Measurements from ENCODE around the gene NBAS. TPM values are rescaled to one million over a fixed set of nuclear protein-coding genes. Genes with fewer than 3 reads are reported as not detected.

Gene NBAS
- total RNA-seq, 3 donors from 2014 or later (not counting 1 experiment from before 2014, with no cell fraction given): 27.8 to 34.7 (median 29.2) TPM

DNA sequence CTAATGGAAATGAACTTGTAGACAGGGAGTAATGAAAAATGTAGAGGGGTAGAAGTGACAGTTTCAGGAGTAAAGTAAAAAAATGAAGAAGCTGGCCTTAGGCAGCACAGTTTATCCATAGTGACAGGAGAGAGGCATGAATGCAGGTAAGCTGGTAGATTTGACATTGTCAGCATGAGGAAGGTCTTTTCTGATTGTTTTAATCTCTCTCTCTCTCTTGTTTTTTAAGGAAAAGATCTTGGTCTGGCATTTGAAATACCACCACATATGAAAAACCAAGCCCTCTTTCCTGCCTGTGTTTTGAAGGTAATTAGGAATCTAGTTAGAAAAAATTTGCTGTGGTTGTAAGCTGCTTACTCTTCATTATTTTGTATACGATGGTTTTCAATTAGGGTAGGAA lies 44.6 kb upstream of the NBAS start:
- Histone ChIP-seq H3K27ac (ENCODE audit: low read length) (no peak overlapping the region), H3K4me1 (ENCODE audit: control insufficient read depth, insufficient read depth, low read length) (no peaks in the 10 kb centered on the region), H3K4me3 (ENCODE audit: low read length) (no peak overlapping the region), H3K36me3 (ENCODE audit: control insufficient read depth, insufficient read depth, low read length) (peaks cover 95% of the 10 kb centered on the region), H3K9me3 (ENCODE audit: control insufficient read depth, insufficient read depth, low read length) (no peaks in the 10 kb centered on the region), H3K27me3 (ENCODE audit: control insufficient read depth, insufficient read depth, low read length) (no peaks in the 10 kb centered on the region)
- intact Hi-C loops (cut with micrococcal nuclease): no loop called here
- Mint-ChIP-seq H3K27ac (no peak overlapping the region), H3K9me3 (no peaks in the 10 kb centered on the region), H3K4me1 (peaks cover 0 to 4% of the 10 kb centered on the region in 2 donors), H3K27me3 (ENCODE audit: low read depth in 2 of 2) (no peaks in the 10 kb centered on the region), H3K4me3 (no peak overlapping the region), H3K36me3 (peaks cover 29% of the 10 kb centered on the region)
- DNase-seq: no peak
- no peak for ATAC-seq
- WGBS (ENCODE audit: insufficient coverage): 100% methylated on average over 1 of the region's 1 CpG
- TF ChIP-seq, protein P1, sequence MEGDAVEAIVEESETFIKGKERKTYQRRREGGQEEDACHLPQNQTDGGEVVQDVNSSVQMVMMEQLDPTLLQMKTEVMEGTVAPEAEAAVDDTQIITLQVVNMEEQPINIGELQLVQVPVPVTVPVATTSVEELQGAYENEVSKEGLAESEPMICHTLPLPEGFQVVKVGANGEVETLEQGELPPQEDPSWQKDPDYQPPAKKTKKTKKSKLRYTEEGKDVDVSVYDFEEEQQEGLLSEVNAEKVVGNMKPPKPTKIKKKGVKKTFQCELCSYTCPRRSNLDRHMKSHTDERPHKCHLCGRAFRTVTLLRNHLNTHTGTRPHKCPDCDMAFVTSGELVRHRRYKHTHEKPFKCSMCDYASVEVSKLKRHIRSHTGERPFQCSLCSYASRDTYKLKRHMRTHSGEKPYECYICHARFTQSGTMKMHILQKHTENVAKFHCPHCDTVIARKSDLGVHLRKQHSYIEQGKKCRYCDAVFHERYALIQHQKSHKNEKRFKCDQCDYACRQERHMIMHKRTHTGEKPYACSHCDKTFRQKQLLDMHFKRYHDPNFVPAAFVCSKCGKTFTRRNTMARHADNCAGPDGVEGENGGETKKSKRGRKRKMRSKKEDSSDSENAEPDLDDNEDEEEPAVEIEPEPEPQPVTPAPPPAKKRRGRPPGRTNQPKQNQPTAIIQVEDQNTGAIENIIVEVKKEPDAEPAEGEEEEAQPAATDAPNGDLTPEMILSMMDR (IDR thresholded peaks at IDR 0.05): no peak

DNA sequence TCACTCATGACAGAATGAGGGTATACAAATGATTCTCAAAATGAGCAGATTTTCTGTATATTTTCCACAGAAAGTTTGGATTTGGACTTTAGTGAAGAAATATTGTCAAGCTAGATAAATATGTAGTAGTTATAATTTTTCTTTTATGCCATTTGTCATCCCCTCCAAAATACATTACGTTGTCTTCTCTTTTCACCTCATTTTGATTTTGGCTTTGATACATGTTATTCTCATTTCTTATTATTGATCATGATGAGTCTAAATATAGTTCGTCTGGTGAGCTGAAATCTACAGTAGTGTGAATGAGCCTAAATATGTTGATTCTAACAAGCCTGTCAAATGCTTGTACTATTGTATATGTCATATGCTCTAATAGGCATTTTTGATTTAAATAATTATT lies 42.8 kb upstream of the NBAS start:
- Mint-ChIP-seq H3K27ac (no peak overlapping the region), H3K27me3 (ENCODE audit: low read depth in 2 of 2) (no peaks in the 10 kb centered on the region), H3K9me3 (no peaks in the 10 kb centered on the region), H3K4me1 (no peaks in the 10 kb centered on the region), H3K4me3 (no peak overlapping the region), H3K36me3 (peaks cover 31% of the 10 kb centered on the region)
- H3K36me3 ChIP-seq (ENCODE audit: control insufficient read depth, insufficient read depth, low read length): peaks cover 91% of the 10 kb centered on the region
- intact Hi-C loops (cut with micrococcal nuclease): no loop called here
- TF ChIP-seq, protein P1 (IDR thresholded peaks at IDR 0.05): no peak
- H3K4me1 ChIP-seq (ENCODE audit: control insufficient read depth, insufficient read depth, low read length): no peaks in the 10 kb centered on the region
- DNase-seq (no peak), ATAC-seq (no peak)
- no peak overlapping the region for H3K27ac ChIP-seq (ENCODE audit: low read length)
- no CpG with 5 or more reads among the region's 2 CpGs for WGBS (ENCODE audit: insufficient coverage)
- H3K27me3 ChIP-seq (ENCODE audit: control insufficient read depth, insufficient read depth, low read length): no peaks in the 10 kb centered on the region
- no peaks in the 10 kb centered on the region for H3K9me3 ChIP-seq (ENCODE audit: control insufficient read depth, insufficient read depth, low read length)
- no peak overlapping the region for H3K4me3 ChIP-seq (ENCODE audit: low read length)

DNA sequence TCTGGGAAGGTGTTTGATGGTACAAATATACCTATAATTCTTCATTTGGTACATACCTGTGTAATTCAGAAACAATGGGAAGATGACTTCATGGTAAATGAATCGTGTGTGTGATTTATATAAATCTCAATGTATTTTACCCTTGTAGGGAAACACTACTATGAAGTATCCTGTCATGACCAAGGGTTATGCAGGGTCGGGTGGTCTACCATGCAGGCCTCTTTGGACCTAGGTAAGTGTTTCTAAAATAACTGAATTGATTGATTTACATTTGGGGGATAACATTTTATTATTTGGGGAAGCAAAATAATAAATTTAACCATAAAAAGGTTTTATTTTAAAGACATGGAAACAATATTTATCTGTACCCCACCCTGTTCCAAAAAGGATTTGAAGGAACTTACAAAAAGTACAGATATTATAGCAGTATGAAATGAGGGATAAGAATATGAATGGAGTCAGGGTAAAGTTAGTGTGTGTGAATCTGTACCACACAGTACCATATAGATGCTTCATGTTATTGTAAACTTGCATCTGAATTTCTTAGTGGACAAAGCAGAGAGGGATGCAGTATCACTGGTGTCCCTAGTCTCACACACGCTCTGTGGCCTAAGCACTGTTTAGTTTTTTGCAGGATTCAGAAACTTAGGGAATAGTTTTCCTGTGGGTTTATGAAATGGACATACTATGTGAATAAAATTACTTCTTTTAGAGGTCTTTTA lies 42.1 kb upstream of the NBAS start:
- Mint-ChIP-seq H3K27me3 (ENCODE audit: low read depth in 2 of 2) (no peaks in the 10 kb centered on the region), H3K36me3 (peaks cover 39% of the 10 kb centered on the region), H3K27ac (no peak overlapping the region), H3K4me1 (no peaks in the 10 kb centered on the region), H3K9me3 (no peaks in the 10 kb centered on the region), H3K4me3 (no peak overlapping the region)
- Histone ChIP-seq H3K36me3 (ENCODE audit: control insufficient read depth, insufficient read depth, low read length) (peaks cover 87% of the 10 kb centered on the region), H3K9me3 (ENCODE audit: control insufficient read depth, insufficient read depth, low read length) (no peaks in the 10 kb centered on the region), H3K27ac (ENCODE audit: low read length) (no peak overlapping the region), H3K27me3 (ENCODE audit: control insufficient read depth, insufficient read depth, low read length) (no peaks in the 10 kb centered on the region), H3K4me3 (ENCODE audit: low read length) (no peak overlapping the region), H3K4me1 (ENCODE audit: control insufficient read depth, insufficient read depth, low read length) (no peaks in the 10 kb centered on the region)
- 100% methylated on average over 2 of the region's 3 CpGs for WGBS (ENCODE audit: insufficient coverage)
- intact Hi-C loops (cut with micrococcal nuclease): no loop called here
- DNase-seq: no peak
- TF ChIP-seq, protein P1 (IDR thresholded peaks at IDR 0.05): no peak
- ATAC-seq: no peak

DNA sequence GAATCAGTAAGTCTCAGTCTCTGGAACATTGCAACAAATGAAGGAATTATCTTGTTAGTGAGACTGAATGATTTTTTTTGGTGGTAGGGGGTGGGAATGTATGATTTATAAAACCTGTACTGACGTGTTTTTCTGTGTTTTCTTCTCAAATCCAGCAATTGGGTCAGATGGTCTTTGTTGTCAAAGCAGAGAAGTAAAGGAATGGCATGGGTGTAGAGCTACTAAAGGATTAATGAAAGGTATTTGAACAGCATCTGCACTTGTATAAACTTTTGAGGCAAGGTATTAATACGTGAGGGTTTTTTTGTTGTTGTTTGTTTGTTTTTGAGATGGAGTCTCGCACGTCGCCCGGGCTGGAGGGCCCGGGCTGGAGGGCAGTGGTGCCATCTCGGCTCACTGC lies 41.3 kb upstream of the NBAS start:
- H3K27me3 ChIP-seq (ENCODE audit: control insufficient read depth, insufficient read depth, low read length): no peaks in the 10 kb centered on the region
- Mint-ChIP-seq H3K27ac (no peak overlapping the region), H3K27me3 (ENCODE audit: low read depth in 2 of 2) (no peaks in the 10 kb centered on the region), H3K4me3 (no peak overlapping the region), H3K4me1 (no peaks in the 10 kb centered on the region), H3K36me3 (peaks cover 42% of the 10 kb centered on the region), H3K9me3 (no peaks in the 10 kb centered on the region)
- no peak overlapping the region for H3K4me3 ChIP-seq (ENCODE audit: low read length)
- no peak overlapping the region for H3K27ac ChIP-seq (ENCODE audit: low read length)
- no peaks in the 10 kb centered on the region for H3K4me1 ChIP-seq (ENCODE audit: control insufficient read depth, insufficient read depth, low read length)
- H3K9me3 ChIP-seq (ENCODE audit: control insufficient read depth, insufficient read depth, low read length): no peaks in the 10 kb centered on the region
- no peak for DNase-seq
- TF ChIP-seq, protein P1 (IDR thresholded peaks at IDR 0.05): no peak
- peaks cover 87% of the 10 kb centered on the region for H3K36me3 ChIP-seq (ENCODE audit: control insufficient read depth, insufficient read depth, low read length)
- ATAC-seq: no peak
- WGBS (ENCODE audit: insufficient coverage): 97% methylated on average over 8 of the region's 8 CpGs
- intact Hi-C loops (cut with micrococcal nuclease): no loop called here

Data from natural killer cell (primary cell).